MCF 10A (cell line): ENCODE data around the gene MFSD6L. TPM values are rescaled to one million over a fixed set of nuclear protein-coding genes. Genes with fewer than 3 reads are reported as not detected.

Experiments
- BruUV-seq: library from RNA; stranded (reverse); fragments of 400-500 nt; replicated peaks from 2 replicates; lab custom pipeline; 2021; lab: Mats Ljungman, UMichigan
- CTCF ChIA-PET: fragments of 300-600 bp; sonication (Branson Sonifier 250); formaldehyde crosslinking; extraction: SDS; loops from one replicate; lab custom pipeline; 2021; ENCODE audit warnings: antibody characterized with exemption, inconsistent platforms; lab: Yijun Ruan, JAX
- POLR2A ChIA-PET: fragments of 300-600, 350-650 bp; sonication (Branson Sonifier 250); formaldehyde crosslinking; extraction: SDS; loops from one replicate; lab custom pipeline; 2020; ENCODE audit warnings: antibody characterized with exemption, inconsistent platforms; lab: Yijun Ruan, JAX
- DNase-seq: peaks from one replicate; pipeline ENCODE4 v3.0.0-alpha.2; 2018; ENCODE audit not compliant: unreplicated experiment
- H3K27ac Mint-ChIP-seq: one replicate; pipeline ENCODE4 v1.8.0; 2022; ENCODE audit warnings: mild to moderate bottlenecking, low read depth, mixed read lengths; ENCODE audit not compliant: unreplicated experiment
- H3K27me3 Mint-ChIP-seq: one replicate; pipeline ENCODE4 v1.8.0; 2022; ENCODE audit warnings: mixed read lengths; ENCODE audit not compliant: insufficient read depth, unreplicated experiment
- H3K36me3 Mint-ChIP-seq: one replicate; pipeline ENCODE4 v1.8.0; 2022; ENCODE audit warnings: mild to moderate bottlenecking, moderate library complexity, mixed read lengths; ENCODE audit not compliant: insufficient read depth, unreplicated experiment
- H3K4me1 Mint-ChIP-seq: one replicate; pipeline ENCODE4 v1.8.0; 2022; ENCODE audit warnings: mixed read lengths; ENCODE audit not compliant: insufficient read depth, unreplicated experiment
- H3K4me3 Mint-ChIP-seq: one replicate; pipeline ENCODE4 v1.8.0; 2022; ENCODE audit warnings: mild to moderate bottlenecking, moderate library complexity, mixed read lengths; ENCODE audit not compliant: unreplicated experiment
- H3K9me3 Mint-ChIP-seq: one replicate; pipeline ENCODE4 v1.8.0; 2022; ENCODE audit warnings: mixed read lengths; ENCODE audit not compliant: unreplicated experiment
- intact Hi-C: fragments of 100-400 bp; cut with micrococcal nuclease; formaldehyde crosslinking; loops from 2 replicates; pipeline ENCODE4 v1.14.1; 2022
- total RNA-seq: library from RNA; stranded (reverse); gene quantifications from 2 replicates; pipeline ENCODE4 v1.2.3, GENCODE V29; 2022
- TF ChIP-seq, protein P1 (sequence below): fragments of 200-600 bp; IDR thresholded peaks from one replicate; pipeline ENCODE4 v1.8.0; 2022; ENCODE audit warnings: antibody characterized with exemption, mild to moderate bottlenecking; ENCODE audit not compliant: unreplicated experiment

Gene MFSD6L
- total RNA-seq, 1 experiment from 2014 or later, result not detected

DNA sequence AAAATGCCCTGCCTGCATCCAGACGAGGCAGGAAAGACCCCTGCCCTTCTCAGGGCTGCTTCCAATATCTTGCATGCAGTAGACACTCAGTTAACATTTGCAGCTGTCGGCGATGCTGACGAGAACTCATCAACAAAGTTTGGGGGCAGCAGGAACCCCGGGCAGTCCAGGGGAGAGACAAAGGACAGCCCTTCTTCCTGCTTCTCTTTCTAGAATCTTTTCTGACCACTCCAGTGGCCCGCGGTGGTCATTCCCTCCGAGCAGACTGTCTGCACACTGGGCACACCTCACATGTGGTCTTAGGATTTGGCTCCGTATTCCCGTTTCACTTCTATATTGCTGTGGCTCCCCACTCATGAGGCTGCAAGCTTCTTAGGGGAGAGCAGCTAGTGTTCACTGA lies 31.0 kb upstream of the MFSD6L start:
- no peak overlapping the region for H3K27ac Mint-ChIP-seq
- no TSS peak for BruUV-seq
- ChIA-PET POLR2A (no interaction called here), CTCF (no interaction called here)
- H3K4me1 Mint-ChIP-seq, result no peaks in the 10 kb centered on the region
- peaks cover 3% of the 10 kb centered on the region for H3K9me3 Mint-ChIP-seq
- intact Hi-C loops, result no loop called here
- H3K4me3 Mint-ChIP-seq, result no peak overlapping the region
- H3K36me3 Mint-ChIP-seq, result no peaks in the 10 kb centered on the region
- TF ChIP-seq, protein P1, sequence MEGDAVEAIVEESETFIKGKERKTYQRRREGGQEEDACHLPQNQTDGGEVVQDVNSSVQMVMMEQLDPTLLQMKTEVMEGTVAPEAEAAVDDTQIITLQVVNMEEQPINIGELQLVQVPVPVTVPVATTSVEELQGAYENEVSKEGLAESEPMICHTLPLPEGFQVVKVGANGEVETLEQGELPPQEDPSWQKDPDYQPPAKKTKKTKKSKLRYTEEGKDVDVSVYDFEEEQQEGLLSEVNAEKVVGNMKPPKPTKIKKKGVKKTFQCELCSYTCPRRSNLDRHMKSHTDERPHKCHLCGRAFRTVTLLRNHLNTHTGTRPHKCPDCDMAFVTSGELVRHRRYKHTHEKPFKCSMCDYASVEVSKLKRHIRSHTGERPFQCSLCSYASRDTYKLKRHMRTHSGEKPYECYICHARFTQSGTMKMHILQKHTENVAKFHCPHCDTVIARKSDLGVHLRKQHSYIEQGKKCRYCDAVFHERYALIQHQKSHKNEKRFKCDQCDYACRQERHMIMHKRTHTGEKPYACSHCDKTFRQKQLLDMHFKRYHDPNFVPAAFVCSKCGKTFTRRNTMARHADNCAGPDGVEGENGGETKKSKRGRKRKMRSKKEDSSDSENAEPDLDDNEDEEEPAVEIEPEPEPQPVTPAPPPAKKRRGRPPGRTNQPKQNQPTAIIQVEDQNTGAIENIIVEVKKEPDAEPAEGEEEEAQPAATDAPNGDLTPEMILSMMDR, result no peak
- no peaks in the 10 kb centered on the region for H3K27me3 Mint-ChIP-seq
- DNase-seq, result no peak

DNA sequence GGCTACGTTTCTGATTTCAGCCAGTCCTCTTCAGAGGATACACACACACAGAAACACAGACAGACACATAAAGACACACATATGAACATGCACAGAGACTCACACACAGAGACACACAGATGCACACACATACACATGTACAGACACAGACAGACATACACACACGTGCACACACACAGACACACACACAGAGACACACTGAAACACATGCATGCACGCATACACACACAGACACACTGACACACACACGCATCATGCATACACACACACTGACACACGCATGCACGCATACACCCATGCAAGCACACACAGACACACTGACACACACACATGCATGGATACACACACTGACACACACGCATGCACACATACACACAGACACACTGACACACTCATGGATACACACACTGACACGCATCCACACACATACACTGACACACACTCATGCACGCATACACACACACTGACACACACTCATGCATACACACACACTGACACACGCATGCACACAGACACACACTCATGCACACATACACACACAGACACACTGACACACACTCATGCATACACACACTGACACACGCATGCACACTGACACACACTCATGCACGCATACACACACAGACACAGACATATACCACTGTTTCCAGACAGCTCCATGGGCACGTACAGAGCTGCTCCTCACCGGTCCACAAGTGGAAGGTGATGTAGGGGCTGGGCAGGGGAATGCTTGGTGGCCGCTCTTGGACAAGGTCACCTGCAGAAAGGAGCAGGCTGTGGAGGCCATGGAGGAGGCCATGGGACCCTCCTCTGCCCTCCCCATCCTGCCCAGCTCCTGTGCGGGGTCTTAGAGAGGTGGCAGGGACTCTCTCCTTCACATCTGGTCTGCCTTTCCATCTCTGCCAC lies 30.1 kb upstream of the MFSD6L start:
- CTCF ChIA-PET, result no interaction called here
- no peaks in the 10 kb centered on the region for H3K27me3 Mint-ChIP-seq
- peaks cover 6% of the 10 kb centered on the region for H3K9me3 Mint-ChIP-seq
- no TSS peak for BruUV-seq
- TF ChIP-seq, protein P1, result no peak
- H3K4me1 Mint-ChIP-seq, result no peaks in the 10 kb centered on the region
- DNase-seq, result no peak
- no peak overlapping the region for H3K27ac Mint-ChIP-seq
- H3K4me3 Mint-ChIP-seq, result no peak overlapping the region
- POLR2A ChIA-PET, result no interaction called here
- no peaks in the 10 kb centered on the region for H3K36me3 Mint-ChIP-seq
- intact Hi-C loops, result no loop called here

DNA sequence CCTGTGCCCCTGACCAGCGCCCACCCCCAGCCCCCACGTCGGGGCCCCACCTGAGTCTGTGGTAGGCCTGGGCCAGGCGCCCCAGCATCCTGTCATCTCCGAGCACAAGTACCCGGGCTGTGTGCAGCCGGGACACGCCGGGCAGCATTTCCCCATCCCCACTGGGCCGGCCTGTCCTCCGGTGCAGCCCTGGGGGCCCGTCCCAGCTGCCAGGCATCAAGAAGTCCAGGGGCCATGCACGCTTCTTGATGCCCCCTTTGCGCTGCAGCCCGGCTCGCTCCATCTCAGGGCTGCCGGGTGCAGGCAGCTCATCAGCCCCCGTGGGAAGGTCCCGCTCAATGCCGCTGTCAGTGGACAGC lies 29.3 kb upstream of the MFSD6L start:
- no peaks in the 10 kb centered on the region for H3K27me3 Mint-ChIP-seq
- intact Hi-C loops, result no loop called here
- no peak overlapping the region for H3K27ac Mint-ChIP-seq
- peaks cover 6% of the 10 kb centered on the region for H3K9me3 Mint-ChIP-seq
- H3K4me3 Mint-ChIP-seq, result no peak overlapping the region
- H3K36me3 Mint-ChIP-seq, result no peaks in the 10 kb centered on the region
- POLR2A ChIA-PET, result no interaction called here
- no peak for DNase-seq
- H3K4me1 Mint-ChIP-seq, result no peaks in the 10 kb centered on the region
- CTCF ChIA-PET, result no interaction called here
- TF ChIP-seq, protein P1, result no peak
- BruUV-seq, result no TSS peak

DNA sequence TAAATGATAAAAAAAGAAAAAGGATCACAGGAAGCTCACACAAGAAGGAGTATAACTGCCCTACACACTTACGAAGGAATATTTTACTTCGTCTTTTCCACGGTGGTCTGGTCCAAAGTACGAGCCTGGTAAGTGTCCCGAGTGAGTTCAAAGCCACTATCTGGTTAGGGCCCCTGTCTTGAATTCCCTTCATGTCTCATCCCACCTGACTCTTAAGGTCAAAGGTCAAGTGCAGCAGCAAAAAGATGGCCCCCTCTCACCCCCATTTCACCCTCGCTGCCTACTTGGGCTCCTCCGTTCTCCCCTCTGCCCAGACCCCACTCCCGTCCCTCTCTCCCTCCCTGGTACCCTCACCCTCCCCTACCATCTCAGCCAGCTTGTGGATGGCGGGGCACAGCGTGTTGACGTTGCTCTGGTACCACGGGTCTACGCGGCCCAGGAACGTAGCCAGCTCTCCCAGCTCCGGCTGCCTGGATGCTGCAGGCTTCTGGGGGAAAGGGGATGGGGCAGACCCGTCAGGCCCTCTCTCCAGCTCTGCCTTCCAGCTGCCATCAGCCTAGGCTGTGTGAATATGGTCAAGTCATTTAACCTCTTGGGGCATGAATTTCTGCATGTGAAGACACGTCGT lies 27.8 kb upstream of the MFSD6L start:
- intact Hi-C loops, result no loop called here
- TF ChIP-seq, protein P1, result no peak
- peaks cover 7% of the 10 kb centered on the region for H3K9me3 Mint-ChIP-seq
- no TSS peak for BruUV-seq
- ChIA-PET CTCF (interaction anchor here (0.6 to 1.2 kb wide), 2 partner anchors 41 to 68 kb away, joined by 3 to 4 read pairs; no protein-coding TSS in a partner anchor), POLR2A (no interaction called here)
- DNase-seq, result no peak
- no peaks in the 10 kb centered on the region for H3K27me3 Mint-ChIP-seq
- H3K27ac Mint-ChIP-seq, result no peak overlapping the region
- no peaks in the 10 kb centered on the region for H3K36me3 Mint-ChIP-seq
- H3K4me1 Mint-ChIP-seq, result no peaks in the 10 kb centered on the region
- H3K4me3 Mint-ChIP-seq, result no peak overlapping the region
